Colonic mucosa (tissue), 4 donors: ENCODE results near the gene DYNC2I2. TPM values are rescaled to one million over a fixed set of nuclear protein-coding genes. Genes with fewer than 3 reads are reported as not detected.

Experiments
- DNase-seq: peaks from one replicate; pipeline ENCODE4 v3.0.0-alpha.2; 2020
- H3K27ac ChIP-seq: fragments of 200-600 bp; one replicate; pipeline ENCODE4 v1.8.0; 2021
- H3K27me3 ChIP-seq: fragments of 200-600 bp; one replicate; pipeline ENCODE4 v1.8.0; 2021
- H3K36me3 ChIP-seq: fragments of 200-600 bp; one replicate; pipeline ENCODE4 v1.8.0; 2021
- H3K4me1 ChIP-seq: fragments of 200-600 bp; one replicate; pipeline ENCODE4 v1.8.0; 2021; ENCODE audit warnings: mild to moderate bottlenecking
- H3K4me3 ChIP-seq: fragments of 200-600 bp; one replicate; pipeline ENCODE4 v1.8.0; 2021
- H3K9ac ChIP-seq, 2 donors: one replicate each; pipeline ENCODE4 v1.7.0; 2013; ENCODE audit warnings: control low read depth in 2 of 2, low read depth in 2 of 2, low read length in 2 of 2
- H3K9me3 ChIP-seq: fragments of 200-600 bp; one replicate; pipeline ENCODE4 v1.8.0; 2021
- CTCF ChIP-seq: fragments of 200-600 bp; IDR thresholded peaks from one replicate; pipeline ENCODE4 v1.8.0; 2022; ENCODE audit warnings: antibody characterized with exemption, mild to moderate bottlenecking
- intact Hi-C: fragments of 100-400 bp; cut with DNase I; formaldehyde crosslinking; loops from one replicate; pipeline ENCODE4 v1.14.1; 2022
- total RNA-seq, 2 donors: library from RNA; stranded (reverse); fragmentation: NEBNext Ultra II Directional in 1 of 2; extraction: Animal tissue kit (Norgen Biotek cat#: 25700) in 1 of 2; gene quantifications; one replicate each; pipeline ENCODE4 v1.2.1, GENCODE V29; 2021
- donor health status: healthy.
- donor health status: DM: no; HTN: no; CAD: no.
- donor health status: DM: no; HTN: no; CAD: no.

The DYNC2I2 gene
- total RNA-seq, 2 donors from 2014 or later: 39.7 to 152 TPM

GRCh38 chr9:128634111-128634510, 22.5 kb downstream of the DYNC2I2 start:
- H3K36me3 ChIP-seq: peaks cover 26% of the 10 kb centered on the region
- no peak overlapping the region for H3K4me3 ChIP-seq
- no peaks in the 10 kb centered on the region for H3K27me3 ChIP-seq
- peak overlapping the region in 1 of 2 donors; percentile 77 for H3K9ac ChIP-seq
- TF ChIP-seq CTCF: no peak
- DNase-seq: no peak
- peaks cover 7% of the 10 kb centered on the region for H3K4me1 ChIP-seq
- H3K27ac ChIP-seq: no peak overlapping the region
- H3K9me3 ChIP-seq: no peaks in the 10 kb centered on the region
- intact Hi-C loops: no loop called here

- intact Hi-C loops: no loop called here
- no peak overlapping the region for H3K27ac ChIP-seq
Measured at GRCh38 chr9:128633601-128634000, 23.0 kb downstream of the DYNC2I2 start.

GRCh38 chr9:128633057-128633456, 23.6 kb downstream of the DYNC2I2 start:
- Histone ChIP-seq H3K27me3 (no peaks in the 10 kb centered on the region), H3K4me3 (no peak overlapping the region), H3K36me3 (peaks cover 26% of the 10 kb centered on the region), H3K4me1 (peaks cover 7% of the 10 kb centered on the region), H3K27ac (no peak overlapping the region), H3K9me3 (no peaks in the 10 kb centered on the region), H3K9ac (no peak overlapping the region)
- no peak for TF ChIP-seq CTCF
- intact Hi-C loops: no loop called here
- DNase-seq: no peak

More at GRCh38 chr9:128633601-128634000, 23.0 kb downstream of the DYNC2I2 start:
- Histone ChIP-seq H3K9ac (peak overlapping the region in 1 of 2 donors; percentile 19), H3K4me3 (no peak overlapping the region), H3K36me3 (peaks cover 26% of the 10 kb centered on the region), H3K27me3 (no peaks in the 10 kb centered on the region), H3K9me3 (no peaks in the 10 kb centered on the region), H3K4me1 (peaks cover 7% of the 10 kb centered on the region)
- no peak for TF ChIP-seq CTCF
- DNase-seq: no peak

DNA sequence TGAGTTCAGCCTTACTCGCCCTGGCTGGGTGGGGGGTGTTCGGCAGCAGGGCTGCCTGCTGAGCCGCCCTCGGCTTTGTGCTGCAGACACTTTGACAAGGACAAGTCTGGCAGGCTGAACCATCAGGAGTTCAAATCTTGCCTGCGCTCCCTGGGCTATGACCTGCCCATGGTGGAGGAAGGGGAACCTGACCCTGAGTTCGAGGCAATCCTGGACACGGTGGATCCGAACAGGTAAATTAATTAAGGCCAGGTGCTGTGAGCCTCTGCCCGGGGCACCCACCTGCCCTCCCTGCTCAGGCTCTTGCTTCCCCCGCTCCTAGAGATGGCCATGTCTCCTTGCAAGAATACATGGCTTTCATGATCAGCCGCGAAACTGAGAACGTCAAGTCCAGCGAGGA, 24.2 kb downstream of the DYNC2I2 start:
- Histone ChIP-seq H3K9me3 (no peaks in the 10 kb centered on the region), H3K36me3 (peaks cover 31% of the 10 kb centered on the region), H3K4me3 (no peak overlapping the region), H3K4me1 (peaks cover 7% of the 10 kb centered on the region), H3K27ac (no peak overlapping the region), H3K9ac (no peak overlapping the region), H3K27me3 (no peaks in the 10 kb centered on the region)
- intact Hi-C loops: no loop called here
- no peak for TF ChIP-seq CTCF
- no peak for DNase-seq

GRCh38 chr9:128632066-128632465, 24.6 kb downstream of the DYNC2I2 start:
- no peaks in the 10 kb centered on the region for H3K9me3 ChIP-seq
- TF ChIP-seq CTCF: no peak
- no peak overlapping the region for H3K4me3 ChIP-seq
- H3K36me3 ChIP-seq: peaks cover 35% of the 10 kb centered on the region
- H3K4me1 ChIP-seq: peaks cover 7% of the 10 kb centered on the region
- no peaks in the 10 kb centered on the region for H3K27me3 ChIP-seq
- DNase-seq: no peak
- no peak overlapping the region for H3K9ac ChIP-seq
- intact Hi-C loops: no loop called here
- H3K27ac ChIP-seq: no peak overlapping the region
